HG03439 (cell line): ENCODE data around the gene DIP2A.
"Not testable (repeated sequence)": the region's sequence is repeated elsewhere in the genome, so short reads cannot be mapped to it uniquely, and the experiment has no call there.

Source experiments
- ATAC-seq: cut with Tn5 transposase; IDR thresholded peaks from one replicate; pipeline ENCODE4 v1.9.1; 2021; ENCODE audit warnings: mild to moderate bottlenecking, moderate library complexity; ENCODE audit not compliant: unreplicated experiment

Gene DIP2A

DNA sequence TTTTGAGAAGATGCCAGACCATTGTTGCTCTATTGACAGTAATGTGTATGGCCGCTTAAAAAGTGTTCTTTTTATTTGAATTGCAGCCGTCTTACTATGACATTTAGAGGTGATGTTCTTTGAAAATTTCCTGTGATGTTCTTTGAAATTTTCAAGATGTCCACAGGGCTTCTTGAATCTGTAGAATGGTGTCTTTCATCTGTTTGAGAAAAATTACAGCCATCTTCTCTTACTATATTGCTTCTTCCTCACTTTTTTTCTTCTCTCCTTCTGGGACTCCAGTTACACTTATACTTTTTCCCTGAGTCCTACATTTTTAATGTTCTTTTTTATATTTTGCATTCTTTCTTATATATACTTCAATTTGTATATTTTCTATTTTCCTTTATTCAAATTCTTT lies 57.4 kb downstream of the DIP2A start:
- ATAC-seq = no peak

DNA sequence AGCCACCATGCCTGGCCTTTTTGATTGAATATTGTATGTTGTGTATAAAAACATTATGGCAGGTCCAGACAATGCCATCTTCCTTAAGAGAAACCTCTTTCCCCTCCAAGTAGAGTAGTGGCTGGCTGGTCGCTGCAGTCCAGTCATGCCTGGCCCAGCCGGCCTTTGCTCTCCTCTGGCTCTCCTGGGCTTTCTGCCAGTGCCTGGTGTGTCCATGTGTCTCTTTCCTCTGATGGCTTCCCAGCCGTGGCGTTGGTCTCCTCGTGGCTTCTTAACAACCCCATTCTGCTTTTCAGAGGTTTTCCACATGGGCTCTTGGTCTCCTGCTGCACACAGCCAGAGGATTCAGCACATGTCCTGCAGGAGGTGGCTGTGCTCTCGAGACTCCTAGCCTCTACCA lies 58.7 kb downstream of the DIP2A start:
- no peak for ATAC-seq

DNA sequence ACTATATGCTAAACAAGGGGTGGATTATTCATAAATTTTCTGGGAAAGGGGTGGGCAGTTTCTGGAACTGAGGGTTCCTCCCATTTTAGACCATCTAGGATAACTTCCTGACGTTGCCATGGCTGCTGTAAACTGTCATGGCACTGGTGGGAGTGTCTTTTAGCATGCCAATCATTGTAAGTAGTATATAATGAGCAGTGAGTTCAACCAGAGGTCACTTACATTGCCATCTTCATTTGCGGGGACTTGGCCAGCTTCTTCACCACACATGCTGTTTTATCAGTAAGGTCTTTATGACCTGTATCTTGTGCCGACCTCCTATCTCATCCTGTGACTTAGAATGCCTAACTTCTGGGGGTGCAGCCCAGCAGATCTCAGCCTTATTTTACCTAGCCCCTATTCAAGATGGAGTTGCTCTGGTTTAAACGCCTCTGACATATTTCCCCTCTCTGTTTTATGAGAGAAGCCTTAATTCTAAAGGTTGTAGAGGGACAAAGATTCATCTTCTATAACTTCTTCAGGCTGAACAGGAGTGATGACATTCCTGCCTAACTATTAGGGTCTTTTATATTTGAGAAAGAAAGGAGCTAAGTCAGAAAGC lies 60.4 kb downstream of the DIP2A start:
- no peak for ATAC-seq

DNA sequence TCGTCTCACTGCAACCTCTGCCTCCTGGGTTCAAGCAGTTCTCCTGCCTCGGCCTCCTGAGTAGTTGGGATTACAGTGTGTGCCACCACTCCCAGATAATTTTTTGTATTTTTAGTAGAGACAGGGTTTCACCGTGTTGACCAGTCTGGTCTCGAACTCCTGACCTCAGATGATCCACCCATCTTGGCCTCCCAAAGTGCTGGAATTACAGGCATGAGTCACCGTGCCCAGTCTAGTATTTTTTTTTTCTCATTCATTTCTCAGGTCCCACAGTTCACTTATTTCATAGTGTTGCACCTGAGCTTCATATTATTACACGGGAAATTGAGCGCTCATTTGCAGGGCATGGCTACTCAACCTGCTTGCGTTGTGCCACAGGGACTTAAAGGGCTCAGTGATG lies 68.7 kb downstream of the DIP2A start:
- ATAC-seq = not testable (repeated sequence)

DNA sequence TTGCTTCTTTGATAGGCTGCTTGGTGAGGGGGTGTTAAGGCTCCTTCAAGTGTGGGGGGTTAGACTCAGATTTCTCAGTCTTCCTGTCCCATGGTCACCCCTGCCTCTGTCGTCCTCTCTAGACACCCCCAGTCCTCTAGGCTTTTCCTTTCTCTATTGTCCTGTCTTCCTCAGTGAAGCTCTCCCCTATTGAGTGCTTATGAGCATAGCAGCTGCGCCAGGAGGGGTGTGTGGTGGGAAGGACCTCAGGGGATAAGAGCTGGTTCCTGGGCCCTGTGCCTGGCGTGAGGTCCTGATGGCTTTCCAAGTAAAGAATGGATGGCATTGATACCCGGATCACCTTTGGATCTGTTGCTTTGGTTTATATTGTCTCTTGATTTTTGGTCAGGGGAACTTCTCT lies 69.1 kb downstream of the DIP2A start:
- no peak for ATAC-seq

DNA sequence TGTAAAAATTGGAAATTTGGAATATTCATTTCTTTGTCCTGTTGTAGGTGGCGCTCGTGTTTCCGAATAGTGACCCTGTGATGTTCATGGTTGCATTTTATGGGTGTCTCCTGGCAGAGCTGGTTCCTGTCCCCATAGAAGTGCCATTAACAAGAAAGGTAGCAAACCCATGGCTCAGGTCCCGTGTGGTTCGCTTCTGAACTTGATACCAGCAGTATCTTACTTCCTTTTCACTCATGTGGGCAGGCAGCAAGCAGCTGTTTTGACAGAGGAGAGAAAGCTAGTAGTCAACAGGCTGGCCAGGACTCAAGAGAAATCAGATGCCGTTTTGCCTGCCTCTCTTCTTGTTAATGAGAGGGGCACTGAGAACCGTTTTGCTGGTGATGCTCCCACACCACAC lies 73.4 kb downstream of the DIP2A start:
- ATAC-seq = no peak

DNA sequence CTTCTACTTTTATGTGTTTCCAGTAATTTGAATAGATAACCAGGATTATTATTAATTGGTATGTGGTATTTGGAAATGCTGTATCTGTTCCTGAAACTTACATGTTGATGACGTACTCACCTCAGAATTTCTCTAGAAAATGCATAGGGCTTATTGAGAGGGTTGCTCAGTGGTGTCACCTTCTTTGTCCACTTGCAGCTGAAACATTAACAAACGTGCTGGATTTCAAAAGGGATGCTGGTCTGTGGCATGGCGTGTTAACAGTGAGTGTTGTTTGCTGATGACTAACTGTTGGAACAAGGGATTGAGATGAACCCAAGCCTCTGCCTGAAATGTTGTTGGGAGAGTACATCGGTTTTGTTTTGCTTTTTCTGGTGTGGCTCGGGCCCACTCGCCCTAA lies 78.3 kb downstream of the DIP2A start:
- ATAC-seq = no peak

DNA sequence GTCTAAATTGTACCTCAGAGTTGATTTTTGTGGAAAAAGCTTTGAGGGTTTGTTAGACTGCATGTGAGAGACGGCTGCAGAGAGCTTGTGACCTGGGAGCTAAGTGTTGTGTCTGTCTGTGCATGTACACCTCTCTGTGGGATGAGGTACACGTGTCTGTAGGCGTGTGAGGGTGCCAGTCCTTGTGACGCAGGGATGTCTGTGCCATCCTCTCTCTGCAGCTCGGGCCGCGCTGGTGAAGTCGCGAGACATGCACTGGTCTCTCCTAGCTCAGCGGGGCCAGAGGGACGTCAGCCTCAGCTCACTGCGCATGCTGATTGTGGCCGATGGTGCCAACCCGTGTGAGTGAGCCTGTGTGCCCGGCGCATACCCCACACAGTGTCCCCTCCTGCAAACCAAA lies 79.6 kb downstream of the DIP2A start:
- ATAC-seq = no peak

DNA sequence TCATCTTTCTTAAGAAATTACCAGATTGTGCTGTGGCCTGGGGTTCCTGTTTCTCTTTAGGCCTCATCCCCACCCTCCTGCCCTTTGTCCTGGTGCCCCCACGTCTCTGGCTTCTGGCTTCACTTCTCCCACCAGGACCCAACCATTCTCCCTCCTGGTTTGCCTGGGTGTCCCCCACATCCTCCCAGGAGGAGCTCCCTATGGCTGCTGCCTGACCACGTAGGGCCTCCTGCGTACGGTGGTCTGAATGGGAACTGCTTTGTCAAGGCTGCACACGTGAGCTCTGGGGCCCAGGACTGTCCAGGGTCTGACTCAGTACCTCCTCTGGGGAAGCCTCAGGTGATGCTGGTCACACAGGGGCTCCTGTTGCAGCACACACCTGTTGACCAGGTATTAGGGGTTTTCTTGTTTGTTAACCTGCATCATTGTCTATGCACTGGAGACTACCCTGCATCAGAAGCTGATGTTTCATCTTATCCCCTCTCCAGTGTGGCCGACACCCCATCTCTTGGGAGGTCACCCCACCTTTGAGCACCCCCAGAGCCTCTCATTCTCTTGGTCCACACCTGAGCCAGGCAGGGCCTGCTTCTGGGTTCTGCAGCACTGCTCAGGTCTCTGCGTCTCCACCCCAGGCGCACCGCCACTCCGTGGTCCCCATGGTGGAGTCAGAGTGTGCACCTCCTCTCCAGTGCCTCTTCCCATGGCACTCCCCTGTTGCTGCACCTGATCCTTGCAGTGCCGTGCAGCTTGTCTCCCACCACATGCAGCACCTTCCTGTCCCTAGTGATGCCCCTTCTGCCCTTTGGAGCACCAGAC lies 80.4 kb downstream of the DIP2A start:
- ATAC-seq = no peak

DNA sequence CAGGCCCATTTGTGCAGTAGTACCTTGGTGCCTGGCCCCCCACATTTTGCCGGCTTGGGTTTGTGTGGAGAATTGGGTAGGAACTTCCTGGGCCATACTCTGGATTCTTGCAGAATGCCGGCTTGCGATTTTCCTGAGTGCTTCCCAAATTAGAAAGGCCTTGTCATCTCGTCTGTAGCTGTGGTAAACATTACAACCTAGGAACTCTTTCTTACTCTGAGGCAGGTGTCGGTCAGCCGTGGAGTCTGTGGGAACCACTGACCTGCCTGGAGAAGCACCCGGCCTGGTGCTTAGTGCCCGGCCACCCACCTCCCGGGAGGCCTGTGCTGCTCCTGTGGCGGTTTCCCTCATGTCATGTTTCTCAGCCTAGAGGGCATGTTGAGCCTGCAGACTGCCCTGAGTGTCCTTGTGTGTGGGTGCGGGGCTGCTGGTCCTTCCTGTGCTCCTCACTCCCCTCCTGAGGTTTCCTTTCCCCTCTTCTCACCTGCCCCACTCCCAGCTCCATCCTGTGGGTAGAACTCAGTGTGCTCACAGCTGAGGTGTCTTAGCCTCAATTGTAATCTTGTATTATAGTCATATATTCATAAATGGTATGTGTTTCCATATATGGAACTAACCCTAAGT lies 81.5 kb downstream of the DIP2A start:
- no peak for ATAC-seq

DNA sequence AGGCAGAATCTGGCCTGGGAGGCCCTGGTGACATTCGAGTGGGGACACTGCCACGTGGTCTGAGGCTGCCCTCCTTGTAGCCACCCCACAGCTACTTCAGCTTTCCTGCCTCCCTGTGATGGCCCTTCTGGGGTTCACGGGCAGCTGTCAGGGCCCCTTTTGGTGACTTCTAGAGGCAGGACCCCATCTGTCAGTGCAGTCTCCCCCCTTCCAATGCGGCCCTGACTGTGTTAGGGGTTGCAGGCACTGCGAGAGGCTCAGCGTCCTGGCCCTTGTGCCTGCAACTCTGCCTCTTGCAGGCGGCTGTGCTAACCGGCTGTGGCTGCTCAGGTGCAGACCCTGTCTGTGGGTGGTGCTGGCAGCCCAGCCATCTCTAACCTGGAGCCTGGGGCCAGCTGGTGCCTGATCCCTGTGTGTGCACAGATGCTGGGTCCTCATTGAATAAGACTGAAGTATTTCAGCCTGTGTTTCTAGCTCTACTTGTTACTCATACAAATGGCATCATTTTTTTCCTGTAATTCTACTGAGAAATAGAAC lies 84.0 kb downstream of the DIP2A start:
- ATAC-seq = no peak

DNA sequence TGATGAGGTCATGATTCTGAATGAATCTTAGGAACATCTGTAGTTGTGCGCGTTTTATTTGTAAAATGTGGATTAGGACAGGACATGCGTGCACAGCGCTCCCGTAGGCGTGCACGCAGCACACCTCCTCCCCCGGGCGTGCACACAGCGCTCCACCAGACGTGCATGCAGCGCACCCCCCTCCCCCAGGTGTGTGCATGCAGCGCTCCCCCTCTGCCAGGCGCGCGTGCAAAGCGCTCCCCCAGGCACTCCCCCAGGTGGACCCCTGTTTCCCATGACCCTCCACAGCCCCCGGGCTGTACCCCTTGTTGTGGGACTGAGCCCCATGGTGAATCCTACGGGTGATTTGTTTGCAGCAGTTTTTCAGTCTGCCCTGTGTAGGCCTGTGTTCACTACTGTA lies 84.6 kb downstream of the DIP2A start:
- no peak for ATAC-seq

DNA sequence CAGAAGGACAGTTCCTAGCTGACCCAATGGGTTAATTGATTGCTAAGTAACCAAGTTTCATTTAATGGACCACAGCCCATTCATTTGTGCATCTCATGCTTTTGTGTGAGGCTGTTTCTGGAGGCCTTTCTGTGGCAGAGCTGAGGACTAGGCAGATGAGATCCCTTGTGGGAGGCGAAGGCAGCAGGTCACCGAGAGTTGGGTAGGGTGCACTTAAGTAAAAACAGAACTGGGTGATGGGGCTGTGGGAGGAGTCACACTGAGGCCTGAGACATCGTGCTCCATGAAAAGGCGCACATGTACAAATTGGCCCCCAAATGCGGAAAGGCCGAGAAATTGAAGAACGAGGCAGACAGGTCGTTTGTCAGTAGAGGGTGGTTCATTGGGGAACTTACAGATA lies 85.3 kb downstream of the DIP2A start:
- ATAC-seq = no peak

DNA sequence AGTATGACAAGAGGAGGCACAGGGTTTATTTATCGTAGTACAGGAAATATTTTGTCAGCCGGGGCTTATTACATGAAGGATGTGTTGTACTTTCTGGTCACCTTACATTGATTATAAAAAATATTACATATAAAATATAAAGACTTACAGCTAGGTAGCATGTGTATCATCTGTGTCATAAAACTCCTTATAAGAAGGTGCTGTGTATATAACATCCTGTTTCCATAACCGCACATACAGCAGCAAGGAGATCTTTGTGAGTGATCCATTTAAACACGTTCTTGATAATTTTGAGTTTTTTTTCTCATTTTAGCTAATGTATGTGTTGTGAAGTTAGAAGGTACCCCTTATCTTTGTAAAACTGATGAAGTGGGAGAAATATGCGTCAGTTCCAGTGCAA lies 86.1 kb downstream of the DIP2A start:
- no peak for ATAC-seq

DNA sequence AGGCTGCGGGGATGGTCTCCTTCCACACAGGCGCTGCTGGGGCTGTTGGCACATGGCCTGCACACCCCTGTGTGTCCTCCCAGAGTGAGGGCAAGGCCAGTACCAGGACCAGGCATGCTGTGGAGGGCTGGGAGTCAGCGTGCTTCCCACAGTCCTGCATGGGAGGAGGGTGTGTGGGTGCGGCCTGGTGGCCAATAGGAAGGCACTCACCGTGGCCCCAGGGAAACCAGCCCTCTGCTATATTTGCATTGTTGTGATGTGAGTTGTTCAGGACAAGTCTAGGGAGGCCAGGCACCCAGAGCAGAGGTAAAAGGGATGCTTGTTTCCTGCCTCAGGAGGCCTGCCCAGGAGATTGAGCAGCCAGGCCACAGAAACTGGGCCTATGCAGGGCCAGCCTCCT lies 86.7 kb downstream of the DIP2A start:
- no peak for ATAC-seq

DNA sequence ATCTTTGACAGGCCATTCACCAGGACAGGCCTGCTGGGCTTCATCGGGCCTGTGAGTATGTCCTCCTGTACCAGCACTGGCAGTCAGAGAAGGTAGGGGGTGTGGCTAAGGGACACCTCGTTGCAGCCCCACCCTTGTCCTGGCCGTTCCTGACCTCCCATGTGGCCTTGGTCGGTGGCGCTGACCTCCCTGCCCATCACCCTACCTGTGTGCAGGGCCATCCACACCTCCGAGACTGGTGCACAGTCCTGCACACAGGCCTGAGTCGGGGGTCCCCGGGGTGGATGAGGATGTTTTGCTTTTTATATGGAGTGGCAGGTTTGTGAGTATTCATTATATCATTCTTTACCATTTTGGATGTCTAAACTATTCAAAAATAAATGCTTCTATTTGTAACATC lies 87.2 kb downstream of the DIP2A start:
- ATAC-seq = no peak

DNA sequence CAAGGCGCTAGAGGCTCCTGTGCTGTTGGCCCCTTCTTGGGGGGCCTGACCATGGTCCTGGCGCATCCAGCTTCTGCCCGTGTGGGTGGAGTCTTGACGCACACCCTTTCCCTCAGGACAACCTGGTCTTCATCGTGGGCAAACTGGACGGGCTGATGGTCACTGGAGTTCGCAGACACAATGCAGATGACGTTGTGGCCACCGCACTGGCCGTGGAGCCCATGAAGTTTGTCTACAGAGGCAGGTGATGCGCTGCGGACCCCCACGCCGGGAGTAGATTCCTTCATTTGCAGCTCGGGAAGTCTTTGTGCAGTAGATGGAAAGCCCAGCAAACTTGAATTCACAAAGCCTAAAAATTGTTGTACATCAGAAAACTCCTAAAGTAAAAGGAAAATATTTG lies 88.1 kb downstream of the DIP2A start:
- no peak for ATAC-seq

DNA sequence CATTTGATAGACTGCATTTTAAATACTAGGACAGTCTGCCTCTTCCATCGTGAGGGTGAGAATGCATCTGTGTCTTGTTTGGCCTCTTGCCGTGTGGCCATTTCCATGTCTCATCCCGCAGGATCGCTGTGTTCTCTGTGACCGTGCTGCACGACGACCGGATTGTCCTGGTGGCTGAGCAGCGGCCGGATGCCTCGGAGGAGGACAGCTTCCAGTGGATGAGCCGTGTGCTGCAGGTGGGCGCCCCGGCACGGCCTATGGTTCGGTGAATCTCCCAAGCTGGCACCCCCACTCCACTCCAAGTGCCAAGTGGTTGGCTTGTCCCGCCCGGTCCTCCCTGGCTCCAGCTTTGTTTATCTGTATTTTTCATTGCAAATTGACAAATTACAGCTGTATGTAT lies 91.0 kb downstream of the DIP2A start:
- no peak for ATAC-seq

DNA sequence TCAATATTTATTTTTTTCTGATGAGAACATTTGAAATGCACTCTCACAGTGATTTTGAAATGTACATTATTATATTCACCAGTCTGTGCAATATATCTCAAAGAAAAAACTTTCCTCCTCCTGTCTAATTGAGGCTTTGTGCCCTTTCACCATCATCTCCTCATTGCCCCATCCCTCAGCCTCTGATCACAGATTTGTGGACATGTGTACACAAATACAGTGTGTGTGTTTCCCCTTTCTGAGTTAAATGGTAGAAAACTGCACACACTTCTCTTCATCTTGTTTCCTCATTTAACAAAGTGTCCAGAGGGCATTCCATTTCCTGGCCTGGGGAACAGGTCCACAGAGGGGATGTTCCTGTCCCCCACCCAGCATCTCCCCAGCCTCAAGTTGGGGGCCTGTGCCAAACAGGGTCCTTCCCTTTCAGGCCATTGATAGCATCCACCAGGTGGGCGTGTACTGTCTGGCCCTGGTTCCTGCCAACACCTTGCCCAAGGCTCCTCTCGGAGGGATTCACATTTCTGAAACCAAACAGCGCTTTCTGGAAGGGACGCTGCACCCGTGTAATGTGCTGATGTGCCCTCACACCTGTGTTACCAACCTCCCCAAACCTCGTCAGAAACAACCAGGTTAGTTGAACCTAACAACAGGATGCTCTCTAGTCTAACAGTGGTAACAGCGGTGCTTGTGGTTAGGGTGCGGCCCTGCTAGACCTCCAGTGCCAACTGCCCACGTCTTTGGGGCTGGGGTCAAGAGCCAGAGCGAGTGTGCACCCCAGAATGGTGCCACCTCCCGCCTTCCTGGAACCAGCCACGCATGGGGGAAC lies 91.6 kb downstream of the DIP2A start:
- no peak for ATAC-seq

DNA sequence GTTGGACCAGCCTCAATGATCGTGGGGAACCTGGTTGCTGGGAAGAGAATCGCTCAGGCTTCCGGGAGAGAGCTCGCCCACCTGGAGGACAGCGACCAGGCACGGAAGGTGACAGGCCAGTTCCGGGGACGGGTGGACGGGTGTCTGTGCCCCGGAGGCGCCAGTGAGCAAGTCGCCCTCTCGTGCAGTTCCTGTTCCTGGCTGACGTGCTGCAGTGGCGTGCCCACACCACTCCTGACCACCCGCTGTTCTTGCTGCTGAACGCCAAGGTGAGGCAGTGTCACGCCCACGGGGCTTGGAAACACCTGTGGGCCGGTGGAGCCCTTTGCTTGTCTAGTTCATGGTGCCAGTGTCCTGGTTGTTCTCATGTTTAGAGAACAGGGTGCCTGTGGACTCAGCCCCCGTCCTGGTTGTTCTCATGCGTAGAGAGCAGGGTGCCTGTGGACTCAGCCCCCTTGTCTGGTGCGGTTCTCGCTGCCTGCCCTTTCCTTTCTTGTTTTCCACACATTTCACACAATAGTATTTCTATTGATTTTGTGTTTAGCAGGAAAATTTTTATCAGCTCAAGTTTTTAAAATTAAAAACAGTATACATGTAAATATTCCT lies 93.0 kb downstream of the DIP2A start:
- ATAC-seq = no peak

DNA sequence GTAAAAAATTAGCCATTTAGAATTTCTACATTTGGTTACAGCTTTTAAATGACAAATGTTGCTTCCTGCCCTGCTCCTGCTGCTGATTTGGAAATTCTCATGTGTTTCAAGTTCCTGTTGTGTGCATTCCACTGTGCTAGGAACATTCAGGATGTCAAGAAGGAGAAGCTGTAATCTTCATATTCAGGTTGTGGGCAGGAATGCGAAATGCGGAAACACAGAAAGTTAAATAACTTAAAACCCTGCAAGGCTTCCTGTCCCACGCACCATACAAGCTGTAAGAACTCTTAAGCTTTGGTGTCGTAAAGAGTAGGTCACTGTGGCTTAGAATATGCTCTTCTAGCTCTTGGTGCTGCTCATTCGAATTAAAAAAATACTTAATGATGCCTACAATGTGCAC lies 93.6 kb downstream of the DIP2A start:
- no peak for ATAC-seq
